ENCODE results near the gene NXPH4. TPM values are rescaled to one million over a fixed set of nuclear protein-coding genes. Genes with fewer than 3 reads are reported as not detected.

Gene NXPH4
- total RNA-seq, 1 experiment from 2014 or later: 2.2 TPM

GRCh38 chr12:57260366-57260765, 43.8 kb downstream of the NXPH4 start:
- peaks cover 11% of the 10 kb centered on the region for H3K36me3 ChIP-seq (replicated peaks; ENCODE audit: control insufficient read depth, insufficient read depth, low read length)
- H3K27me3 ChIP-seq (ENCODE audit: control insufficient read depth, insufficient read depth, low read length): no peaks in the 10 kb centered on the region
- H3K4me3 ChIP-seq (ENCODE audit: insufficient read depth, low read depth, low read length): no peak overlapping the region
- DNase-seq: no peak

GRCh38 chr12:57261428-57261865, 44.9 kb downstream of the NXPH4 start:
- Histone ChIP-seq H3K27me3 (ENCODE audit: control insufficient read depth, insufficient read depth, low read length) (no peaks in the 10 kb centered on the region), H3K36me3 (replicated peaks; ENCODE audit: control insufficient read depth, insufficient read depth, low read length) (peaks cover 11% of the 10 kb centered on the region), H3K4me3 (ENCODE audit: insufficient read depth, low read depth, low read length) (no peak overlapping the region)
- peak; percentile 50 for DNase-seq

- Histone ChIP-seq H3K4me3 (ENCODE audit: insufficient read depth, low read depth, low read length) (no peak overlapping the region), H3K27me3 (ENCODE audit: control insufficient read depth, insufficient read depth, low read length) (no peaks in the 10 kb centered on the region), H3K36me3 (replicated peaks; ENCODE audit: control insufficient read depth, insufficient read depth, low read length) (peaks cover 16% of the 10 kb centered on the region)
- no peak for DNase-seq
These were observed 45.7 kb downstream of the NXPH4 start for GRCh38 chr12:57262126-57262822.

- no peak for DNase-seq
- no peak overlapping the region for H3K4me3 ChIP-seq (ENCODE audit: insufficient read depth, low read depth, low read length)
- H3K36me3 ChIP-seq (replicated peaks; ENCODE audit: control insufficient read depth, insufficient read depth, low read length): peaks cover 16% of the 10 kb centered on the region
- no peaks in the 10 kb centered on the region for H3K27me3 ChIP-seq (ENCODE audit: control insufficient read depth, insufficient read depth, low read length)
These were observed 46.5 kb downstream of the NXPH4 start for GRCh38 chr12:57263096-57263495.

GRCh38 chr12:57266681-57267080, 50.1 kb downstream of the NXPH4 start:
- Histone ChIP-seq H3K36me3 (replicated peaks; ENCODE audit: control insufficient read depth, insufficient read depth, low read length) (peaks cover 12% of the 10 kb centered on the region), H3K4me3 (ENCODE audit: insufficient read depth, low read depth, low read length) (no peak overlapping the region), H3K27me3 (ENCODE audit: control insufficient read depth, insufficient read depth, low read length) (no peaks in the 10 kb centered on the region)
- no peak for DNase-seq

GRCh38 chr12:57268264-57268663, 51.7 kb downstream of the NXPH4 start:
- Histone ChIP-seq H3K36me3 (replicated peaks; ENCODE audit: control insufficient read depth, insufficient read depth, low read length) (peaks cover 11% of the 10 kb centered on the region), H3K27me3 (ENCODE audit: control insufficient read depth, insufficient read depth, low read length) (no peaks in the 10 kb centered on the region), H3K4me3 (ENCODE audit: insufficient read depth, low read depth, low read length) (no peak overlapping the region)
- no peak for DNase-seq

- peak; percentile 70 for DNase-seq
- Histone ChIP-seq H3K27me3 (ENCODE audit: control insufficient read depth, insufficient read depth, low read length) (no peaks in the 10 kb centered on the region), H3K36me3 (replicated peaks; ENCODE audit: control insufficient read depth, insufficient read depth, low read length) (peaks cover 11% of the 10 kb centered on the region), H3K4me3 (ENCODE audit: insufficient read depth, low read depth, low read length) (no peak overlapping the region)
These were observed 54.4 kb downstream of the NXPH4 start for GRCh38 chr12:57270966-57271470.

GRCh38 chr12:57272337-57273151, 56.0 kb downstream of the NXPH4 start:
- Histone ChIP-seq H3K27me3 (ENCODE audit: control insufficient read depth, insufficient read depth, low read length) (no peaks in the 10 kb centered on the region), H3K4me3 (ENCODE audit: insufficient read depth, low read depth, low read length) (no peak overlapping the region), H3K36me3 (replicated peaks; ENCODE audit: control insufficient read depth, insufficient read depth, low read length) (peaks cover 4% of the 10 kb centered on the region)
- no peak for DNase-seq

- Histone ChIP-seq H3K4me3 (ENCODE audit: insufficient read depth, low read depth, low read length) (no peak overlapping the region), H3K36me3 (replicated peaks; ENCODE audit: control insufficient read depth, insufficient read depth, low read length) (peaks cover 8% of the 10 kb centered on the region), H3K27me3 (ENCODE audit: control insufficient read depth, insufficient read depth, low read length) (no peaks in the 10 kb centered on the region)
- DNase-seq: no peak
These were observed 56.9 kb downstream of the NXPH4 start for GRCh38 chr12:57273516-57273915.

Other genes starting within 250 kb of the NXPH4 start
- 11.6 and 13.0 TPM in 2 replicates for gene ZBTB39, start 210.2 kb upstream of the NXPH4 start, total RNA-seq (2014; rRNA removed; shearing (Covaris generic))
- gene TAC3, start 200.3 kb upstream of the NXPH4 start, total RNA-seq (2014; rRNA removed; shearing (Covaris generic)): 1.00 and 1.2 TPM in 2 replicates
- gene MYO1A, start 166.7 kb upstream of the NXPH4 start, total RNA-seq (2014; rRNA removed; shearing (Covaris generic)): 0.24 and 0.59 TPM in 2 replicates
- gene NEMP1, start 138.0 kb upstream of the NXPH4 start, total RNA-seq (2014; rRNA removed; shearing (Covaris generic)): 22.6 and 30.6 TPM in 2 replicates
- gene NAB2, start 127.7 kb upstream of the NXPH4 start, total RNA-seq (2014; rRNA removed; shearing (Covaris generic)): 19.0 and 20.8 TPM in 2 replicates
- gene STAT6, start 105.4 kb upstream of the NXPH4 start, total RNA-seq (2014; rRNA removed; shearing (Covaris generic)): 43.5 and 51.5 TPM in 2 replicates
- 17.3 and 23.9 TPM in 2 replicates for gene LRP1, start 88.3 kb upstream of the NXPH4 start, total RNA-seq (2014; rRNA removed; shearing (Covaris generic))
- not detected in 2 replicates for gene LRP1-AS, start 69.2 kb upstream of the NXPH4 start, total RNA-seq (2014; rRNA removed; shearing (Covaris generic))
- gene SHMT2, start 12.9 kb downstream of the NXPH4 start, total RNA-seq (2014; rRNA removed; shearing (Covaris generic)): 355 and 399 TPM in 2 replicates
- 0.90 and 1.6 TPM in 2 replicates for gene STAC3, start 34.4 kb downstream of the NXPH4 start, total RNA-seq (2014; rRNA removed; shearing (Covaris generic))
- gene R3HDM2, start 214.2 kb downstream of the NXPH4 start, total RNA-seq (2014; rRNA removed; shearing (Covaris generic)): 26.5 and 34.0 TPM in 2 replicates
- not detected in 2 replicates for gene INHBC, start 218.0 kb downstream of the NXPH4 start, total RNA-seq (2014; rRNA removed; shearing (Covaris generic))
- gene INHBE, start 238.5 kb downstream of the NXPH4 start, total RNA-seq (2014; rRNA removed; shearing (Covaris generic)): 9.6 and 10.4 TPM in 2 replicates
- gene GLI1, start 243.0 kb downstream of the NXPH4 start, total RNA-seq (2014; rRNA removed; shearing (Covaris generic)): 9.7 and 13.1 TPM in 2 replicates

Data from H7 (cell line).